ENCODE measurements around the gene RIMBP2.

The RIMBP2 gene

GRCh38 chr12:130493951-130494350, 222.1 kb downstream of the RIMBP2 start:
- Histone ChIP-seq H3K36me3 (ENCODE audit: control insufficient read depth, insufficient read depth, low read length) (no peaks in the 10 kb centered on the region), H3K27ac (ENCODE audit: insufficient read depth, low read depth, low read length, poor library complexity, severe bottlenecking) (no peak overlapping the region), H3K4me3 (ENCODE audit: insufficient read depth, low read depth, low read length) (no peak overlapping the region), H3K27me3 (ENCODE audit: control insufficient read depth, insufficient read depth, low read length, poor library complexity, severe bottlenecking) (no peaks in the 10 kb centered on the region), H3K9me3 (ENCODE audit: control insufficient read depth, low read length) (no peaks in the 10 kb centered on the region), H3K4me1 (ENCODE audit: control insufficient read depth, insufficient read depth, low read length) (peaks cover 6% of the 10 kb centered on the region)
- WGBS, 2 experiments = 90% methylated on average over 13 of the region's 13 CpGs

DNA sequence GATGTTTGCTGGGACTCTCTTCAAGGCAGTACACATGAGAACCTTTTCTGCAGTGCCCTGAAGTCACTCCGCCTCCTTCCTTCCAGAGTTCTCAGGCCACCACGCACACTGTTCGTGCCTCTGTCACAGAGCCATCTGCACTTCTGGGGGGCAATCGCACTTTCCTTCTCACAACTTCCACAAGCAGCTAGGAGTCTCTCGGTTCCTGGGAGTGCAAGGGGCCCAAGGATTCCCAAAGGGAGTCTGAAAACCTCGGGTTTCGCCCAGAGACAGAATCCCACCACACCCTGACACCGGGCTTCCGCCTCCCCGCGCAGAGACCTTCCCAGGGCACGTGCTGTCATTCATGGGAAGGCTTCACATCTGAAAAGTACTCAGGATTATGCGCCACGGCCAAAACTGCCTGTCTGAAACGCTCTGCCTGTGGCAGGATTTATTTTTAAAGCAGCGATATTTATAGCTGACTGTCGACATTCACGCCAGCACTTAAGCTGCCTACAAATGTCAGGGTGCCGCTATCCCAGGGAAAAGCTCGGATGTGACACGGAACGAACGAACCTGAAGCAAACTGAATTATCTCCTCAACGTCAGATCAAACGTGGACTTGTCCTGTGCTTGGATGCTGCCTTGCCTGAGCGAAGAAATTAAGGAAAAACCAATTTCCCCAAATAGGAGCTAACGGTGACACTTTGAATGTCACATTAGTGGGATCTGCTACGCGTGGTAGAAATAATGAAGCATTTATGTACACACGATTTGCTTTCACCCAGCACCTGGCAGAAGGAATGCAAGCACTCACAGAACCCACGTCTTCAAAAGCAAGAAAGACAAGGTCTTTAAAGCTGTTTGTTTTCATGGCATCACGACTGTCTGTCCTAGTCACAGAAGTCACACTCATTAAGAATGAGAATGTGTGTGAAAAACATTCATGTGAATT, 224.4 kb downstream of the RIMBP2 start:
- no peak overlapping the region for H3K27ac ChIP-seq (ENCODE audit: insufficient read depth, low read depth, low read length, poor library complexity, severe bottlenecking)
- H3K4me1 ChIP-seq (ENCODE audit: control insufficient read depth, insufficient read depth, low read length) = peaks cover 6% of the 10 kb centered on the region
- WGBS, 2 experiments = 91 to 92% methylated on average over 32 of the region's 32 CpGs
- H3K36me3 ChIP-seq (ENCODE audit: control insufficient read depth, insufficient read depth, low read length) = no peaks in the 10 kb centered on the region
- no peaks in the 10 kb centered on the region for H3K27me3 ChIP-seq (ENCODE audit: control insufficient read depth, insufficient read depth, low read length, poor library complexity, severe bottlenecking)
- H3K9me3 ChIP-seq (ENCODE audit: control insufficient read depth, low read length) = no peaks in the 10 kb centered on the region
- no peak overlapping the region for H3K4me3 ChIP-seq (ENCODE audit: insufficient read depth, low read depth, low read length)

- no peaks in the 10 kb centered on the region for H3K36me3 ChIP-seq (ENCODE audit: control insufficient read depth, insufficient read depth, low read length)
- H3K9me3 ChIP-seq (ENCODE audit: control insufficient read depth, low read length) = no peaks in the 10 kb centered on the region
- no peak overlapping the region for H3K4me3 ChIP-seq (ENCODE audit: insufficient read depth, low read depth, low read length)
- no peaks in the 10 kb centered on the region for H3K27me3 ChIP-seq (ENCODE audit: control insufficient read depth, insufficient read depth, low read length, poor library complexity, severe bottlenecking)
- H3K27ac ChIP-seq (ENCODE audit: insufficient read depth, low read depth, low read length, poor library complexity, severe bottlenecking) = no peak overlapping the region
- WGBS, 2 experiments = 89 to 91% methylated on average over 10 of the region's 10 CpGs
- H3K4me1 ChIP-seq (ENCODE audit: control insufficient read depth, insufficient read depth, low read length) = peaks cover 6% of the 10 kb centered on the region
Observed at GRCh38 chr12:130490674-130491073, 225.4 kb downstream of the RIMBP2 start.

- WGBS, 2 experiments = 92% methylated on average over 7 of the region's 7 CpGs
- no peak overlapping the region for H3K4me3 ChIP-seq (ENCODE audit: insufficient read depth, low read depth, low read length)
- peaks cover 6% of the 10 kb centered on the region for H3K4me1 ChIP-seq (ENCODE audit: control insufficient read depth, insufficient read depth, low read length)
Observed at GRCh38 chr12:130489293-130489692, 226.8 kb downstream of the RIMBP2 start.

DNA sequence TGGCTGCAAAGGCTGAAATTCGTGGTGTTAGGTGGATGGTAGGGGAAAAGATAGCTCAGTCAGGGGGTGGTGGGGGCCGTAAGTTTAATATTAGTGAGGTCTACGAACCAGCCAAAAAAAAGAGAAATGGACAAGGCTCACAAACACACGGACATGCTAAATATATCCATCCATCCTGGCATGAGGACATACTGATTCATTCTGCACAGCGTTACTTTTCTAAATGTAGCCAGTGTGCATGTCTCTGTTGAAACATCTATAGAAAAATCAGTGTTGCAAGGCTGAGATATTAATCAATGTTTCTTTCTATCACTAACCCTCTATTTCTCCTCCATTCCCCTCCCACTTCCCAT, 227.8 kb downstream of the RIMBP2 start:
- Histone ChIP-seq H3K27me3 (ENCODE audit: control insufficient read depth, insufficient read depth, low read length, poor library complexity, severe bottlenecking) (no peaks in the 10 kb centered on the region), H3K27ac (ENCODE audit: insufficient read depth, low read depth, low read length, poor library complexity, severe bottlenecking) (no peak overlapping the region), H3K4me3 (ENCODE audit: insufficient read depth, low read depth, low read length) (no peak overlapping the region), H3K9me3 (ENCODE audit: control insufficient read depth, low read length) (no peaks in the 10 kb centered on the region), H3K4me1 (ENCODE audit: control insufficient read depth, insufficient read depth, low read length) (peaks cover 6% of the 10 kb centered on the region), H3K36me3 (ENCODE audit: control insufficient read depth, insufficient read depth, low read length) (no peaks in the 10 kb centered on the region)
- 88 to 92% methylated on average over 5 of the region's 5 CpGs for WGBS, 2 experiments

More at GRCh38 chr12:130489293-130489692, 226.8 kb downstream of the RIMBP2 start:
- Histone ChIP-seq H3K27ac (ENCODE audit: insufficient read depth, low read depth, low read length, poor library complexity, severe bottlenecking) (no peak overlapping the region), H3K36me3 (ENCODE audit: control insufficient read depth, insufficient read depth, low read length) (no peaks in the 10 kb centered on the region), H3K9me3 (ENCODE audit: control insufficient read depth, low read length) (no peaks in the 10 kb centered on the region), H3K27me3 (ENCODE audit: control insufficient read depth, insufficient read depth, low read length, poor library complexity, severe bottlenecking) (no peaks in the 10 kb centered on the region)

DNA sequence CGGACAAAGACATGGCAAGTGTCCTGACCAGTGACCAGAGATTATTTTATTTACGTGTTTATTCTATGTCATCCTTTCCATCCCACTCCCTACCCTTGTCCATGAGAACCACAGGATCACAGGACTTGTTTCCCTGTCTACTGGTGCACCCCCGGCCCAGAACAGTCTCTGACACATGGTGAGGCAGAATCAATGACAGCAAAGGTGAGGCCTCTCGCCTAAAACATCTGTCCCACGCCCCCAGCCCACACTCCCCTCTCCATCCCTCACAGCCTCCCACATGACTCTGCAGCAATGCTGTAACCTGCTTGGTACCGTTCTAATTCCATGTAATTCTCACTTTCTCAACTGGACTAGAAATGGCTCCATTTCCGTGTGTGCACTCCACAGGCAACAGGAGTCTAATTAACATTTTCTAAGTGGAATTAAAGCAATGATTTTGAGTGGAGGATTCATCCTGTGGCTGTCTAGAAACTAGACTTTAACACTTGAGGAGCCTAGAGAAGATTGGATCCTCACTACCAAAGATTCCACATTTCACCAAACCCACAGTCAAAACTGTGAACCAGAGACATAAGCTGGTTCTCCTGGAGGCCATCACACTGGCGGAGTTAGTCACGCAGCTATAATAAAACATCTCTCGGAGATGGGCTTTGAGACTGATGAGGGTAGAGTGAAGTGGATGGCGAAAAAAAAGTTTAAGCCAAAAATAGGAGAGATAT, 228.3 kb downstream of the RIMBP2 start:
- Histone ChIP-seq H3K27me3 (ENCODE audit: control insufficient read depth, insufficient read depth, low read length, poor library complexity, severe bottlenecking) (no peaks in the 10 kb centered on the region), H3K27ac (ENCODE audit: insufficient read depth, low read depth, low read length, poor library complexity, severe bottlenecking) (no peak overlapping the region), H3K9me3 (ENCODE audit: control insufficient read depth, low read length) (no peaks in the 10 kb centered on the region), H3K36me3 (ENCODE audit: control insufficient read depth, insufficient read depth, low read length) (no peaks in the 10 kb centered on the region), H3K4me1 (ENCODE audit: control insufficient read depth, insufficient read depth, low read length) (peaks cover 6% of the 10 kb centered on the region), H3K4me3 (ENCODE audit: insufficient read depth, low read depth, low read length) (no peak overlapping the region)
- 94 to 95% methylated on average over 10 to 11 of the region's 11 CpGs for WGBS, 2 experiments

GRCh38 chr12:130486891-130487416, 229.1 kb downstream of the RIMBP2 start:
- 91% methylated on average over 12 of the region's 12 CpGs for WGBS, 2 experiments

DNA sequence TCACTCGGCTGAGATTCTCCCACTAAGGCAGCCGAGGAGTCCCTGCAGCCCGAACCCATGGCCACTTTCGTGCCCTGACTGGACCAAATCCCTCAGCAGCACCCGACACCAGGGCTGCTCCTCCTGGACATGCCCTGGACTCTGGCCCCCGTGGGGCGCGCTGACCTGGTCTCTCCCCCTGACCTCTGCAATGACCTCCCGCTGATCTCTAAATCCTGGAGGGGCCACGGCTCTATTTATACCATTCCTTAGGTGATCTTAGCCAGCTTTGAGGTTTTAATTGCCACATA, 230.0 kb downstream of the RIMBP2 start:
- no peak overlapping the region for H3K4me3 ChIP-seq (ENCODE audit: insufficient read depth, low read depth, low read length)
- peaks cover 14% of the 10 kb centered on the region for H3K4me1 ChIP-seq (ENCODE audit: control insufficient read depth, insufficient read depth, low read length)
- no peak overlapping the region for H3K27ac ChIP-seq (ENCODE audit: insufficient read depth, low read depth, low read length, poor library complexity, severe bottlenecking)
- 85 to 91% methylated on average over 10 of the region's 10 CpGs for WGBS, 2 experiments
- H3K9me3 ChIP-seq (ENCODE audit: control insufficient read depth, low read length) = no peaks in the 10 kb centered on the region
- no peaks in the 10 kb centered on the region for H3K36me3 ChIP-seq (ENCODE audit: control insufficient read depth, insufficient read depth, low read length)
- H3K27me3 ChIP-seq (ENCODE audit: control insufficient read depth, insufficient read depth, low read length, poor library complexity, severe bottlenecking) = no peaks in the 10 kb centered on the region

More at GRCh38 chr12:130486891-130487416, 229.1 kb downstream of the RIMBP2 start:
- Histone ChIP-seq H3K27ac (ENCODE audit: insufficient read depth, low read depth, low read length, poor library complexity, severe bottlenecking) (no peak overlapping the region), H3K27me3 (ENCODE audit: control insufficient read depth, insufficient read depth, low read length, poor library complexity, severe bottlenecking) (no peaks in the 10 kb centered on the region), H3K4me1 (ENCODE audit: control insufficient read depth, insufficient read depth, low read length) (peaks cover 7% of the 10 kb centered on the region), H3K9me3 (ENCODE audit: control insufficient read depth, low read length) (no peaks in the 10 kb centered on the region), H3K4me3 (ENCODE audit: insufficient read depth, low read depth, low read length) (no peak overlapping the region), H3K36me3 (ENCODE audit: control insufficient read depth, insufficient read depth, low read length) (no peaks in the 10 kb centered on the region)

DNA sequence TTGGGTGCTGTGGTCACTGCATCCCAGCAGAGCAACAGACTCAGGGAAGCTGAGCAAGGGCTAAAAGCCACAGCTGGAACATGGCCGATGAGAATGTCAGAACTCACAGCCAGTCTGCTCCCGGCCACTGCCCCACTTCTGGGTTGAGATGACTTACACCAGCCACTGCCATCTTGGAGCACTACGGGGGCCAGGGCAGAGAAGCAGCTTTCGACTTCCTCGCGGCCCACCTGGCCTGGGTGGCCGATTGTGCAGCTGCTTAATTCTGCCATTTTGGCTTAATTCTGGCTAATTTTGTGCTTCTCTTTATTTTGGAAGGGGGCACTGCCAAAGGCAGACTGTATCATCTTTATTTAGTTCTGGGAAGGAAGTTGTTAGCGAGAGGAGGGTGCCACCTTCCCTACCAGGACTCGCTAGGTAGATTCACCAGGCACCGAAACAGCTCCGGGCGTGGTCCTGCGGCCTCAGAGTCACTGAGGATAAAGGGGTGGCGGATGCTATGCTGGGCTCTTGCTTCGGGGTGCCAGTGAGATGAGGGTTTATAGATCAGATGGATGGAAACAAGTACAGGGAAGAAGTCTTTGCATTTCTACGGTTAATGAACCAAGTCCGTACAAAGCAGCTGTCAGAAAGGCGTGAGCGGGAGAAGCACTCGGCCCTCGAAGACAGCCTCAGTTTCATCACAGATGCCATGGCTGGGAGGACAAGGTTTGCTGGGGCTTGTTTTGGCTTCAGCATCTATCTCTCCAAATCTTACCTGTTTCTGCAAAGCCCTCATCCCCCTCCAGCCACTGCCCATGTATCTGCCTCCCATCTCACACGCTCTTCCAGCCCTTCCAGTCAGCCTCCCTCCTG, 230.6 kb downstream of the RIMBP2 start:
- WGBS, 2 experiments = 93 to 94% methylated on average over 22 of the region's 22 CpGs
- no peaks in the 10 kb centered on the region for H3K27me3 ChIP-seq (ENCODE audit: control insufficient read depth, insufficient read depth, low read length, poor library complexity, severe bottlenecking)
- H3K36me3 ChIP-seq (ENCODE audit: control insufficient read depth, insufficient read depth, low read length) = no peaks in the 10 kb centered on the region
- no peaks in the 10 kb centered on the region for H3K9me3 ChIP-seq (ENCODE audit: control insufficient read depth, low read length)
- no peak overlapping the region for H3K4me3 ChIP-seq (ENCODE audit: insufficient read depth, low read depth, low read length)
- H3K4me1 ChIP-seq (ENCODE audit: control insufficient read depth, insufficient read depth, low read length) = peaks cover 16% of the 10 kb centered on the region
- H3K27ac ChIP-seq (ENCODE audit: insufficient read depth, low read depth, low read length, poor library complexity, severe bottlenecking) = no peak overlapping the region

Measured in ectodermal cell (in vitro differentiated cells).